Posterior vena cava (tissue), 2 donors: ENCODE measurements around the gene SCGB1D2. TPM values are rescaled to one million over a fixed set of nuclear protein-coding genes. Genes with fewer than 3 reads are reported as not detected.

Experiments used
- DNase-seq: peaks from one replicate; pipeline ENCODE4 v3.0.0-alpha.2; 2020; ENCODE audit warnings: low spot score
- intact Hi-C, 2 donors: fragments of 100-400 bp; cut with DNase I; formaldehyde crosslinking; loops; one replicate each; pipeline versions ENCODE4 v1.14.1 to v1.14.2; 2022 to 2023
- total RNA-seq, 2 donors: library from RNA; stranded (reverse); fragmentation: NEBNext Ultra II Directional; extraction: Animal tissue kit (Norgen Biotek cat#: 25700); gene quantifications; one replicate each; pipeline ENCODE4 v1.2.1, GENCODE V29; 2021
- donor health status: DM: yes; HTN: yes; CAD: no.
- donor health status: DM: yes; HTN: yes; CAD: no.

SCGB1D2 gene
- total RNA-seq, 2 donors from 2014 or later = not detected

DNA sequence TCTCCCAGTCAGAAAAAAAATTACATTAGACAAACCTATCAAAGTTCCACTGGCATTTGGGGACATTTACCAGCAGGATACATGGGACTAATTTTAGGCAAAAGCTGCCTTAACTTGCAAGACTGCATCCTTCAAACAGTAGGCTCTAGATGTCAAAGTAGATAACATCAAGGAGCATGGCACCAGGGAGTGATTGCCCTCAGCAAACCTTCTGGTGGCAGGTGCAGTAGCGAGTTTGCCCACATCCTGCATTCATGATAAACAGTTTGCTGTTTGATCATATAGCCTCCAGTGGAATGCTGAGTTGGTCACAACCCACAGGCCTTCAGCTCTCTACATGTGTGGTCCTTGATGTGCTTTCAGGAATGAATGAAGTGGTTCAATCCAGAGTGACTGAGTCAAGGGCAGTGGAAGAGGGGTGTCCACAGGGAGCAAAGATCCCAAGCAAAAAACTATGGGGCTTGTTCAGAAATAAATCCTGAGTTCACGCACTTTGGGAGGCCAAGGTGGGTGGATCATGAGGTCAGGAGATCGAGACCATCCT is 12.0 kb downstream of the SCGB1D2 start:
- no peak for DNase-seq
- intact Hi-C loops = no loop called here

DNA sequence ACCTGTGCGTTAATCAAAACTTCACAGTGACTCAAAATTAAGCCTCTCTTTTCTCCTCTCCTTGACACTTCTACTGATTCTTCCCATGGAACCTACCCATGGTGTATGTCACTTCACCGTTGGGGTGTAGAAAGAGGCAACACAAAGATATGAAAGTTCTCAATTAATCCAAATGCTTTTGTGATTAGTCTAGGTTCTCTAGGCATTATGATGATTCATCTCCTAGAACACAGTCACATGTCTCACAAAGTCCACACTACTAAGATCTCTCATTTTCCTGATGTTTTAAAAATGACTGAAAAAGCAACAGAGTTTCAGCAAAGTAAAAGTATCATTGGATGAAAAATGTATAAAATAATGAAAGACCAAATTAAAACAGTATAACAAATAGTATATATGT is 14.2 kb downstream of the SCGB1D2 start:
- intact Hi-C loops = no loop called here
- no peak for DNase-seq

DNA sequence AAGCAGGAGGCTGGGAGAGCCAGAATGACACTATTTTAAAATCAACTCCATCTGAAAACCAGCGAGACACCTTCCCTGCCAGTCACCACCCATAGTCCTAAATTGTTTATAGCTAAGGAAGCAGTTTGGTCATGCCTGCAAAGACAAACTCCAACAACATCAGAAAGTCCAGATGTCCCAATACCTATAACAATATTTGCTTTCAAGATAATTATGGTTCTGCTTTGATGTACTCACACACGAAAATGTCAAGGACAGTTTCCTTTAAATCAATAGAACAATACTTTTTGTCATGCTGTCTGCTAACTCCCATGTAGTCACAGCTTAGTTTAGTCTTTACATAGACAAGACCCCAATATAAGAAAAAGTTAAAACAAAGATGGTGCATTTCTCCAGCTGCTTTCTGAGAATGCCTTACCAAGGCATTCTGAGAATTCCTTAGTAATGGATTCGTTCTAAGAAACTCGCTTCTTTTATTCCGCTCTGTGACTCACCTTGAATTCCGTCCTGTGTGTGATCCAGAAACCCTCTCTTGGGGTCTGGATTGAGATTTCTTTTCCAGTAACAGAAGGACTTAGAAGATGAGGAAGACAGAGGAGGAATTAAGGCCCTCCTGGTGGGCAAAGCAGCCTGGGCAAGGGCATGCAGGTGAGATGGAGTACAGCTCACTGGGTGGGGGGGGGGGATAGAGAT is 18.4 kb downstream of the SCGB1D2 start:
- intact Hi-C loops = no loop called here
- DNase-seq = no peak

DNA sequence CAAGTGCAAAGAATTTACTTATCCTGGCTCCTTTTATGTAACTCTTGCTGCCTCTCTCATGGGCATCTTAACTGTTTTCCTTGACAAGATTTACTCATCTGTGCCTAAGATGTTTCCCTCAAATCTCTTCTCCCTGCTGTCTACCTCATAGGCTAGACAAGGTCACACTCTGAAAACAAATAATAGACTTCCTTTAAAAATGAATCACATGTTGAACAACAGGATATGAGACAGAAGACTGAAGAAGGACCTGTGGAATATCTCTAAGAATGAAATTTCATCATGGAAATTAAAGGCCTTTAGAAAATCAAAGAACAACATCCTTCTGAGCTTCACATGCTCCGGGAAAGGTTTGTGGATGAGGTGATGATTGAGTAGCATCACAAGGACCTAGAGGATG is 22.0 kb downstream of the SCGB1D2 start:
- DNase-seq = no peak
- intact Hi-C loops = no loop called here

DNA sequence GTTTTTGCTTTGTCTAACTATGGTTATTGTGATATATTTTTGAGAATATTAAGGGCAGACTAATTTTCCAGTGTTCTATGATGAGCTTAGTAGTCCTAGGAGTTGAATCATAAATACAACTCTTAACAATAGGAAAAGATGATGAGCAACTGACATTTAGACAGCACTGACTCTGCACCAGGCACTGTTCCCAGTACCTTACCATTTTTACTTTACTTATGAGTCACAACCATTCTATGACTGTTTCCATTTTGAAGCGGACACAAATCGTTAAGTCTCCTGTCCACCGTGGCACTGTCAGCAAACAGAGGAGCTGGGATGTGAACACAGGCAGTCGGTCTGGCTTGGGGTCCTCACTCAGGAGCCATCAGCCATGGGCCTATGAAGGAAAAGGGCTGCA is 24.5 kb downstream of the SCGB1D2 start:
- intact Hi-C loops = no loop called here
- DNase-seq = no peak

DNA sequence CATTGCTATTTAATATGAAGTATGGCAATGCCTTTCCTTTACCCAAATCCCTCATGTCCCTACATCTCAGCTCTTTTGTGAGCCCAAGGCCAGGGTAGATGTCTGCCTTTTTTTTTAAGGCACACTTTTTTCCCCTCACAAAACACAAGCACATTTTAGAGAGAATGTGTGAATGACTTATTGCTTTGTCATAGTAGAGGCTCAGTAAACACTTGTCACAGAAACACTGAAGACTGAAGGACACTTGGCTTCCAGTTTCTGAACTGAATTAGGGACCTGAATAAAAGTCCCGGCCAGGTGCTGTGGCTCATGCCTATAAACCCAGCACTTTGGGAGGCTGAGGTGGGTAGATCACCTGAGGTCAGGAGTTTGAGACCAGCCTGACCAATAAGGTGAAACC is 25.0 kb downstream of the SCGB1D2 start:
- intact Hi-C loops = no loop called here

DNA sequence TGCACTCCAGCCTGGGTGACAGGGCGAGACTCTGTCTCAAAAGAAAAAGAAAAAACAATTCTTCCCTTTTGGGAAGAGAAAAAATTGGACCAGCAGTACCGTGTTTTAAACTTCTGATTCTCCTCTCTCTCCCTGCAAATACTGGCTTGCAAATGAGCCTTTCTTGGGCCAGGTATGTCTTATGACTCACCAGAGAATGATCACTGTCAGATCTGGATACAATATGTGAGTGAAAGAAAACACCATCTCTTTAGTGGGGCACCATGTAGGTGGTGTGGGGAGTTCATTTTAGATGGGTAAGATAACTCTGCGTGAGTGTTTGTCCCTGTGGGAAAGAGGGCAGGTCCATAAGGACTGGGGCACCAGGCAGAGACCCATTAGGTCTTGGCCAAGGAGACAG is 25.5 kb downstream of the SCGB1D2 start:
- intact Hi-C loops = no loop called here
- no peak for DNase-seq

More for the DNA sequence above, 25.0 kb downstream of the SCGB1D2 start:
- DNase-seq = no peak

DNA sequence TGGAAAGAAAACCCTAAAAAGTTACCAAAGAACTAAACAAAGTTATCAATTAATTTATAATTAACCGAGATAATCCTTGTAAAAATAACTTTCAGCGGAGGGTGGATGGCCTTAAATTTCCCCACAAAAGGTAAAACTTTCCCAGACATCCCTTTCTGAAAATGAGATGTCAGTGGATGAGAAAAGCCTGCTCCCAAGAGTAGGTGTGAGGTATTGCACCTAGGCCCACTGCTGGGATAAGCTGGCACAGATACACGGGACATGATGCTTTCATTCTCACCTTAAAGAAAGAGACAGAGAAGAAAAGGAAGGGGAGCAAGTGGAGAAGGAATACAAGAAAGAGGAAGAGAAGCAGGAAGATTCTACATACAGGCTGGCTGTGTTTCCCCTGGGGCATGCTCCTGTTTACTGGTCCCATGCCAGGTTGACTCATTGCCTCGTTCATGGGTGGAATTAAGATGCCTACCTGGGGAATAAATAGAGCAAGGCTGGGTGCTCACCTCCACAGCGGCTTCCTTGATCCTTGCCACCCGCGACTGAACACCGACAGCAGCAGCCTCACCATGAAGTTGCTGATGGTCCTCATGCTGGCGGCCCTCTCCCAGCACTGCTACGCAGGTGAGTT is 27.7 kb downstream of the SCGB1D2 start, which contains the start of gene SCGB2A2:
Gene SCGB2A2 (plus strand): TSS at position 505 of the 625 bp plus-strand sequence. CDS start 59 bp downstream, at position 564.
- intact Hi-C loops = no loop called here
- no peak for DNase-seq

DNA sequence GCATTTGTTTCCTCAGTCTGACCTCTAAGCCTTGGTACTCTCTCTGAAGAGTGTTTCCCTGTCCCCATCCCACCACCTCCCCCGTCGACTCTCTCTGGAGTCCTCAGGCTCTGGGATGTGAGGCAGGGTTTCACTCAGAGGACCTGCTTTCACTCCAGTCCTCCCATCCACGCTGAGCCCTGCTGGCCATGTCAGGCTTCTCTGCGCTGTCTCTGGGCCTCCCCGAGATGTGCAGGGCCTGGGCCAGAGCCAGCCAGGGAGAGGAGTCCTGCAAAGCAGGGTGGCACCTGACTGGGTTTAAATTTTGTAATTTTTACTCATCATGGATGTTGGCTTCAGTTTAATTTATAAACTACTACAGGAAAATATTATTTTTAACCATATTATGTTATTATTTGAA is 31.2 kb downstream of the SCGB1D2 start:
- DNase-seq = no peak
- intact Hi-C loops = no loop called here

DNA sequence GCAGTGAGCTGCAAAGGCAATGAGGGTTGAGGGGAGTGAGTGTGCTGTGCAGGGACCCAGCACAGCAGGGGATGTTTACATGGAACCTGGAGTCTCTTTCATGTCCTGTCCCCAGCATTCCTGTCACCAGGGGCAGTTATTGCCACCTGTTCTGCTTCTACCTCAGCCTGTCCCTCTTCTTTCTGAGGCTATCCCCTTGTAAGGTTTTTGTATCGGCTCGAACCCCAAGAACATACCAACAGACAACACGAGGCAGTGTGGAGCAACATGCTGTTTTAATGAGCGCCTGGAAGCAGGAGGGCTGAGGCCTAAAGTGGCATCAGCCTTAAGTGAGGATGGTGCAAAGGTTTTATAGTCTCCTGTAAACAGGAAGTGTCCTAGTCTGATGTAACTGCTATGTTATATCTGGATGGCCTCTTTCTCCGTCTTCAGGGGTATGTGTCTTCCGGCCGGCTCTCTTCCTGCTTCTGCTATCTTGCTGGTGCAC is 31.8 kb downstream of the SCGB1D2 start:
- intact Hi-C loops = no loop called here

DNA sequence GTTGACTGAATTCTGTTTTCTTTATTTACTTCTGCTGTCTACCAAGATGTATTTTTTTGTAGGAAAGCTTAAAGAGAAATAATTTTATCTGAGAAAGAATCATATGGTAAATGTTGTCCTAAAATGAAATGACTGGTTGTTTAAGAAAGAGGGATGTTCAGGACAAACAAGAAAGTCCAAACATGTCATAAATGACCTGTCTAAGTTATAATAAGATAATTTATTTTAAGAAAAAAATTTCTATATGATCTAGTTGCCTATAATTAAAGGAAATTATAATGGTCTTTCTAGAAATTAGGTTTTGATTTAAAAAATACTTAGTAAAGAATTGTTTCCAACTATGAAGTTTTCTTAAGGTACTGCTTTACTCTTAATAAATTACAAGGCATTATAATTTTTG is 38.4 kb downstream of the SCGB1D2 start:
- no peak for DNase-seq
- intact Hi-C loops = no loop called here

More for the DNA sequence above, 31.8 kb downstream of the SCGB1D2 start:
- no peak for DNase-seq

Other genes with a start within 250 kb of the SCGB1D2 start
- 10 to 100 TPM; 11.8 to 22.4 TPM for gene INCENP, start 118.2 kb upstream of the SCGB1D2 start, total RNA-seq
- not detected for gene SCGB1D1, start 52.0 kb upstream of the SCGB1D2 start, total RNA-seq
- not detected for gene SCGB2A1, start 33.6 kb upstream of the SCGB1D2 start, total RNA-seq
- not detected for gene SCGB2A2, start 27.9 kb downstream of the SCGB1D2 start, total RNA-seq
- gene SCGB1D4, start 56.8 kb downstream of the SCGB1D2 start, total RNA-seq = not detected
- gene ASRGL1, start 95.2 kb downstream of the SCGB1D2 start, total RNA-seq = 10 to 100 TPM in 1 of 2 donors, 1 to 10 TPM in 1; 5.5 to 13.3 TPM
- gene SCGB1A1, start 176.8 kb downstream of the SCGB1D2 start, total RNA-seq = not detected